Tibial nerve (tissue), 3 donors: ENCODE data around the gene RIOX2.

Experiments
- CTCF ChIP-seq, 5 experiments: fragments of 200-600 bp in 3 of 5; fragments of 450-650 bp in 2 of 5; sonication (generic) in 3 of 5; IDR thresholded peaks; one replicate each; pipeline ENCODE4 v1.5.1; 2016 to 2019; ENCODE audit warnings: antibody characterized with exemption in 5 of 5, mild to moderate bottlenecking in 3 of 5, moderate library complexity in 2 of 5
- POLR2A ChIP-seq, 2 donors: fragments of 450-650 bp; IDR thresholded peaks; one replicate each; pipeline ENCODE4 v1.6.1; 2017; ENCODE audit warnings: antibody characterized with exemption in 2 of 2, mild to moderate bottlenecking in 2 of 2, moderate library complexity in 2 of 2

GRCh38 chr3:97988784-97989568 lies 16.7 kb upstream of the RIOX2 start:
- TF ChIP-seq POLR2A (IDR thresholded peaks at IDR 0.05) (no peak), CTCF (IDR thresholded peaks at IDR 0.05) (no peak)
